ENCODE results near the gene ZSWIM7.
A peak's percentile ranks its signal among the peaks of the same experiment; 100 is the strongest.

Gene ZSWIM7

GRCh38 chr17:15999141-15999973, at the start of gene ZSWIM7, which contains the start of gene TTC19:
Gene ZSWIM7, minus strand, starts transcription at chr17:15999704. Its CDS starts 110 bp downstream, at chr17:15999594.
Gene TTC19, plus strand, starts transcription at chr17:15999824. Its CDS starts 25 bp downstream, at chr17:15999849.
- no CpG with 5 or more reads among the region's 91 CpGs for WGBS (ENCODE audit: insufficient coverage, insufficient read length)
- peak; percentile 91 for DNase-seq (ENCODE audit: low read depth, low spot score)
- Histone ChIP-seq H3K27ac (ENCODE audit: low read length) (no peak within 1 kb of the TSS), H3K27me3 (ENCODE audit: control insufficient read depth, insufficient read depth, low read length) (no peaks in the 10 kb centered on the region), H3K4me3 (ENCODE audit: low read length) (peak within 1 kb of the TSS; percentile 84), H3K4me1 (ENCODE audit: control insufficient read depth, insufficient read depth, low read length) (no peaks in the 10 kb centered on the region), H3K9me3 (ENCODE audit: control insufficient read depth, insufficient read depth, low read length) (no peaks in the 10 kb centered on the region), H3K36me3 (ENCODE audit: control insufficient read depth, insufficient read depth, low read length) (peaks cover 7% of the 10 kb centered on the region; the same call in 1 of the 2 replicates)

GRCh38 chr17:16048811-16049449, 49.4 kb upstream of the ZSWIM7 start:
- Histone ChIP-seq H3K4me1 (ENCODE audit: control insufficient read depth, insufficient read depth, low read length) (peaks cover 5% of the 10 kb centered on the region), H3K4me3 (ENCODE audit: low read length) (no peak overlapping the region), H3K27ac (ENCODE audit: low read length) (no peak overlapping the region), H3K9me3 (ENCODE audit: control insufficient read depth, insufficient read depth, low read length) (no peaks in the 10 kb centered on the region), H3K27me3 (ENCODE audit: control insufficient read depth, insufficient read depth, low read length) (no peaks in the 10 kb centered on the region), H3K36me3 (ENCODE audit: control insufficient read depth, insufficient read depth, low read length) (peaks cover 7% of the 10 kb centered on the region; the same call in 1 of the 2 replicates)
- WGBS (ENCODE audit: insufficient coverage, insufficient read length): no CpG with 5 or more reads among the region's 14 CpGs
- DNase-seq (ENCODE audit: low read depth, low spot score): no peak

- no peaks in the 10 kb centered on the region for H3K27me3 ChIP-seq (ENCODE audit: control insufficient read depth, insufficient read depth, low read length)
- peaks cover 7% of the 10 kb centered on the region; the same call in 1 of the 2 replicates for H3K36me3 ChIP-seq (ENCODE audit: control insufficient read depth, insufficient read depth, low read length)
- no CpG with 5 or more reads among the region's 3 CpGs for whole genome bisulfite sequencing (ENCODE audit: insufficient coverage, insufficient read length)
- no peak overlapping the region for H3K4me3 ChIP-seq (ENCODE audit: low read length)
- H3K27ac ChIP-seq (ENCODE audit: low read length): no peak overlapping the region
- H3K4me1 ChIP-seq (ENCODE audit: control insufficient read depth, insufficient read depth, low read length): peaks cover 5% of the 10 kb centered on the region
- no peaks in the 10 kb centered on the region for H3K9me3 ChIP-seq (ENCODE audit: control insufficient read depth, insufficient read depth, low read length)
- DNase-seq (ENCODE audit: low read depth, low spot score): no peak
Measured at GRCh38 chr17:16046966-16047365, 47.5 kb upstream of the ZSWIM7 start.

GRCh38 chr17:16044487-16044886, 45.0 kb upstream of the ZSWIM7 start:
- no CpG with 5 or more reads among the region's 10 CpGs for WGBS (ENCODE audit: insufficient coverage, insufficient read length)
- Histone ChIP-seq H3K4me3 (ENCODE audit: low read length) (no peak overlapping the region), H3K36me3 (ENCODE audit: control insufficient read depth, insufficient read depth, low read length) (peaks cover 7% of the 10 kb centered on the region; the same call in 1 of the 2 replicates), H3K27me3 (ENCODE audit: control insufficient read depth, insufficient read depth, low read length) (no peaks in the 10 kb centered on the region), H3K27ac (ENCODE audit: low read length) (no peak overlapping the region), H3K9me3 (ENCODE audit: control insufficient read depth, insufficient read depth, low read length) (no peaks in the 10 kb centered on the region), H3K4me1 (ENCODE audit: control insufficient read depth, insufficient read depth, low read length) (peaks cover 5% of the 10 kb centered on the region)
- DNase-seq (ENCODE audit: low read depth, low spot score): peak; percentile 13

GRCh38 chr17:16040710-16041251, 41.3 kb upstream of the ZSWIM7 start:
- H3K27ac ChIP-seq (ENCODE audit: low read length): no peak overlapping the region
- WGBS (ENCODE audit: insufficient coverage, insufficient read length): no CpG with 5 or more reads among the region's 4 CpGs
- H3K4me1 ChIP-seq (ENCODE audit: control insufficient read depth, insufficient read depth, low read length): peaks cover 5% of the 10 kb centered on the region
- H3K36me3 ChIP-seq (ENCODE audit: control insufficient read depth, insufficient read depth, low read length): peaks cover 5% of the 10 kb centered on the region; the same call in 1 of the 2 replicates
- no peaks in the 10 kb centered on the region for H3K9me3 ChIP-seq (ENCODE audit: control insufficient read depth, insufficient read depth, low read length)
- H3K4me3 ChIP-seq (ENCODE audit: low read length): no peak overlapping the region
- DNase-seq (ENCODE audit: low read depth, low spot score): no peak
- H3K27me3 ChIP-seq (ENCODE audit: control insufficient read depth, insufficient read depth, low read length): no peaks in the 10 kb centered on the region

- Histone ChIP-seq H3K4me1 (ENCODE audit: control insufficient read depth, insufficient read depth, low read length) (no peaks in the 10 kb centered on the region), H3K36me3 (ENCODE audit: control insufficient read depth, insufficient read depth, low read length) (peaks cover 5% of the 10 kb centered on the region; the same call in 1 of the 2 replicates), H3K9me3 (ENCODE audit: control insufficient read depth, insufficient read depth, low read length) (no peaks in the 10 kb centered on the region), H3K27ac (ENCODE audit: low read length) (no peak overlapping the region), H3K4me3 (ENCODE audit: low read length) (no peak overlapping the region), H3K27me3 (ENCODE audit: control insufficient read depth, insufficient read depth, low read length) (no peaks in the 10 kb centered on the region)
- DNase-seq (ENCODE audit: low read depth, low spot score): no peak
Measured at GRCh38 chr17:16037636-16038035, 38.1 kb upstream of the ZSWIM7 start.

GRCh38 chr17:16036261-16036660, 36.8 kb upstream of the ZSWIM7 start:
- Histone ChIP-seq H3K27ac (ENCODE audit: low read length) (no peak overlapping the region), H3K9me3 (ENCODE audit: control insufficient read depth, insufficient read depth, low read length) (no peaks in the 10 kb centered on the region), H3K4me3 (ENCODE audit: low read length) (no peak overlapping the region), H3K4me1 (ENCODE audit: control insufficient read depth, insufficient read depth, low read length) (no peaks in the 10 kb centered on the region), H3K36me3 (ENCODE audit: control insufficient read depth, insufficient read depth, low read length) (peaks cover 9% of the 10 kb centered on the region; the same call in 1 of the 2 replicates), H3K27me3 (ENCODE audit: control insufficient read depth, insufficient read depth, low read length) (no peaks in the 10 kb centered on the region)
- WGBS (ENCODE audit: insufficient coverage, insufficient read length): no CpG with 5 or more reads among the region's 2 CpGs
- DNase-seq (ENCODE audit: low read depth, low spot score): no peak

- no peaks in the 10 kb centered on the region for H3K9me3 ChIP-seq (ENCODE audit: control insufficient read depth, insufficient read depth, low read length)
- no peak for DNase-seq (ENCODE audit: low read depth, low spot score)
- no peak overlapping the region for H3K27ac ChIP-seq (ENCODE audit: low read length)
- no peak overlapping the region for H3K4me3 ChIP-seq (ENCODE audit: low read length)
- H3K36me3 ChIP-seq (ENCODE audit: control insufficient read depth, insufficient read depth, low read length): peaks cover 9% of the 10 kb centered on the region; the same call in 1 of the 2 replicates
- no peaks in the 10 kb centered on the region for H3K4me1 ChIP-seq (ENCODE audit: control insufficient read depth, insufficient read depth, low read length)
- H3K27me3 ChIP-seq (ENCODE audit: control insufficient read depth, insufficient read depth, low read length): no peaks in the 10 kb centered on the region
- WGBS (ENCODE audit: insufficient coverage, insufficient read length): no CpG with 5 or more reads among the region's 7 CpGs
Measured at GRCh38 chr17:16033729-16034349, 34.3 kb upstream of the ZSWIM7 start.

- Histone ChIP-seq H3K27ac (ENCODE audit: low read length) (no peak overlapping the region), H3K4me3 (ENCODE audit: low read length) (no peak overlapping the region), H3K4me1 (ENCODE audit: control insufficient read depth, insufficient read depth, low read length) (no peaks in the 10 kb centered on the region), H3K27me3 (ENCODE audit: control insufficient read depth, insufficient read depth, low read length) (no peaks in the 10 kb centered on the region), H3K36me3 (ENCODE audit: control insufficient read depth, insufficient read depth, low read length) (peaks cover 15% of the 10 kb centered on the region; the same call in 1 of the 2 replicates), H3K9me3 (ENCODE audit: control insufficient read depth, insufficient read depth, low read length) (no peaks in the 10 kb centered on the region)
- DNase-seq (ENCODE audit: low read depth, low spot score): no peak
- WGBS (ENCODE audit: insufficient coverage, insufficient read length): no CpG with 5 or more reads among the region's 5 CpGs
Measured at GRCh38 chr17:16027708-16028584, 28.4 kb upstream of the ZSWIM7 start.

Measured in iPS DF 6.9 (cell line).